GM12878 (cell line): ENCODE results near the gene RBPMS2.

Experiments
- BMI1 ChIP-seq: fragments of 450-650 bp; IDR thresholded peaks from 2 replicates; pipeline ENCODE4 v1.6.1; 2016; ENCODE audit warnings: mild to moderate bottlenecking, moderate library complexity, borderline replicate concordance
- BRCA1 ChIP-seq: IDR thresholded peaks from 2 replicates; pipeline ENCODE4 v1.6.1; 2011; ENCODE audit warnings: low read depth, low read length, improper control_type of control experiment
- CEBPB ChIP-seq, 2 experiments: fragments of 150-350 bp in 1 of 2; IDR thresholded peaks; 2 replicates each; pipeline ENCODE4 v1.6.1; 2012 to 2014; ENCODE audit warnings: low read depth in 2 of 2, low read length in 2 of 2, borderline replicate concordance in 1 of 2, inconsistent platforms in 1 of 2
- CTCF ChIP-seq, 3 experiments: IDR thresholded peaks in 2 of 3; conservative IDR thresholded peaks in 1 of 3; 2 replicates each; pipeline ENCODE4 v1.5.1; 2011; ENCODE audit warnings: low read depth in 3 of 3, low read length in 3 of 3, mild to moderate bottlenecking in 3 of 3, control low read depth in 2 of 3, moderate library complexity in 2 of 3, inconsistent platforms in 1 of 3, mixed read lengths in 1 of 3; ENCODE audit not compliant: control insufficient read depth in 2 of 3, insufficient read depth in 1 of 3; ENCODE audit errors: extremely low read depth in 1 of 3
- EGR1 ChIP-seq, 2 experiments: IDR thresholded peaks; 1 replicate in 1 of 2; 2 replicates in 1 of 2; pipeline ENCODE4 v1.6.1; 2011 to 2012; ENCODE audit warnings: low read depth in 2 of 2, low read length in 2 of 2, borderline replicate concordance in 1 of 2, mild to moderate bottlenecking in 1 of 2, moderate library complexity in 1 of 2
- FOS ChIP-seq: IDR thresholded peaks from 3 replicates; pipeline ENCODE4 v1.6.1; 2011; ENCODE audit warnings: borderline replicate concordance; ENCODE audit not compliant: insufficient read length; ENCODE audit errors: extremely low read depth
- RAD21 ChIP-seq: IDR thresholded peaks from 2 replicates; pipeline ENCODE4 v1.6.1; 2011; ENCODE audit warnings: mild to moderate bottlenecking, low read depth, low read length, moderate library complexity; ENCODE audit not compliant: insufficient read depth
- SP1 ChIP-seq: IDR thresholded peaks from one replicate; pipeline ENCODE4 v1.6.1; 2011; ENCODE audit warnings: low read depth, low read length

GRCh38 chr15:64766058-64766457 is 9.3 kb downstream of the RBPMS2 start:
- no peak for TF ChIP-seq EGR1 (IDR thresholded peaks at IDR 0.05; ENCODE audit: borderline replicate concordance in 1 of 2, low read depth in 2 of 2, low read length in 2 of 2)
- no peak for TF ChIP-seq CTCF (IDR thresholded peaks at IDR 0.05 in 2 of 3, conservative IDR thresholded peaks at IDR 0.05 in 1 of 3; ENCODE audit: control insufficient read depth in 2 of 3, extremely low read depth in 1 of 3, insufficient read depth in 1 of 3, low read depth in 3 of 3, low read length in 3 of 3)
- TF ChIP-seq SP1, result no peak
- no peak for TF ChIP-seq FOS
- TF ChIP-seq BMI1, result no peak
- no peak for TF ChIP-seq BRCA1
- TF ChIP-seq RAD21, result no peak
- no peak for TF ChIP-seq CEBPB (IDR thresholded peaks at IDR 0.05; ENCODE audit: borderline replicate concordance in 1 of 2, low read depth in 2 of 2, low read length in 2 of 2)
